GM18507 (cell line): Measurements from ENCODE around the gene CEACAM4.
"Not testable (repeated sequence)": the region's sequence is repeated elsewhere in the genome, so short reads cannot be mapped to it uniquely, and the experiment has no call there.

Source experiments
- DNase-seq: peaks from one replicate; pipeline ENCODE4 v3.0.0; 2011; ENCODE audit warnings: low read depth; ENCODE audit not compliant: insufficient read length; ENCODE audit errors: extremely low spot score
- FAIRE-seq: peaks from 2 replicates; lab custom pipeline; 2011; peaks lifted over from hg19 to GRCh38; lab: Jason Lieb, UNC

CEACAM4 gene

DNA sequence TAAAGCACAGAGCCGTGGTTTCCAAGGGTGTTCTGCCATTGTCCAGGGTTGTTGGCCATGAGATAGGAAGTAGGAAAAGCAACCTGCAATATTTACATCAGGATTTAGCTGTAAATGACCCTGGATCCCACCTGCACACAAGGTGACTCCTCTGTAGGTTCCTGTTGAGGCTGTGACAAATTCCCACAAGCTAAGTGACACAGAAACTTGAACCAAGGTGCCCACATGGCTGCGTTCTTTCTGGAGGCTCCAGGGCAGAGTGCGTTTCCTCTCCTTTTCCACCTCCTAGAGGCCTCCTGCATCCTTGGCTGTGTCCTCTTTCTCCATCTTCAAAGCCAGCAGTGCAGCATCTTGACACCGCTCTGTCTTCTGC, 39.0 kb downstream of the CEACAM4 start:
- FAIRE-seq (no peak), DNase-seq (no peak)

DNA sequence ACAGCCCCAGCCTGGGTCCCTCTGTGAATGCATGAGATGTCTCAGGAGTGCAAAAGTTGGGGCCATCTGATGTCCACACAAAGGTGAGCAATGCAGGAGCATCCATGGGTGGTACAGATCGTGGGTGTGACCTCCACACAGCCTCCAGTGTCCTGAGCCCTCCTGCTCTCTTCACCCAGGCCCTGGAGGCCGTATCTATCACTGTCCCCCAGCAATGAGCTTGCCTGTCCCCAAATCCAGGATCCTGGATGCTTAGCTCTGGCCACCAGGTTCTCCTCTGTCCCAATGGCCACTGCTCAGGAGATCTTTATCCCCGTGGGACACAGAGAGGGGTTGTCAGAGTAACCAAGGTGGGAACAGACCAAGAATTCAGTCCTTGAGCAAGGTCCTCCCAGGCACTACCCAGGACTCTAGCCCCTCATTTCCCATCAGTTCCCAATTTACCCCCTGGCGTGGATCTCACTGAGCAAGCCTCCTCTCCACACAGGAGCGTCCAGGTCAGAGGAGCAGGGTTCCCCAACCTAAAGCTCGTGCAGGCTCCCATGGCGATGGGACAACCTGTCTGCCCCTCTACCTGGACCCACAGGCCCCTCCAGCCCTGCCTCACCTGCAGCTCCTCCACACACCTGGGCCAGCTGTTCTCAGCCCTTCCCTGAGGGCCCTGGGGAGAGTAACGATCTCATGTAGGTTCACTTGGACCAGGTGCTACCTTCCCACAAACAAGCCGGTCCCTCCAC, 39.6 kb downstream of the CEACAM4 start:
- DNase-seq: no peak
- FAIRE-seq: no peak

DNA sequence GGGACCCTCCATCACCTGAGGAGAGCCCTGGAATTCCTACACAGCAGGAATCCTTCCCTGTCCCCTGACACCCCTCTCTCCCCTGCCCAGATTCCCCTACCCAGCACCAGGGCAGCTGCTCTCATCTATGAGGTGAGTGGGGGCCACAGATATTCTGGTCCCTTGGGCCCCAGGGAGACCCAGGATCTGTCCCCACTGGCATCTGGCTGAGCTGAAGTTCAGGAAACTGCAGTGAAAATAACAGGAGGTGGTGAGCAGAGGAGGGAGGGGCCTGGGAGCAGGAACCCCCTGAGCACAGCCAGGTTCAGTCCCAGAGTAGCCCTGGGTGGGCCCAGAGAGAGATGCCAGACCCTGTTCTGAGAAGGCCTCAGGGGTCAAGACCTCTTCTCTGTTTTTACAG, 40.8 kb downstream of the CEACAM4 start:
- FAIRE-seq: no peak

DNA sequence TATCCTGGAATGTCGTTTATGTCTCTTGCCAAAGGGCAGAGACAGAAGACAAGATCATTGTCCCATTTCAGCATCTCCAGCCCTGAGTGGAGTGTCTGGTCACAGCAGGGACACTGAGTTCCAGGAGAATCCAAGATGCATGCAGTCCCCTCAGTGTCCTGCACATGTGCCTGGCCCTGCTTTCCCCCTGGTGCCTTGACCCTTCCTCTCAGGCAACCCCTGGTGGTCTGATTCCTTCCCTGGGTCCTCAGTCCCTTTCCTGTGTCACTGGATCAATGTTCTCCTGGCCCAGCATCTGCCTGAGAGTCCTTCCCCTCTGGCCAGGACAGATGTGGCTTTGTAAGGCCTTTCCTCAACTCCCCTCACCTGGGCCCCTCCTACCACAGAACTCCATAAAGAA, 41.9 kb downstream of the CEACAM4 start:
- no peak for FAIRE-seq
- DNase-seq: no peak

More for the DNA sequence above, 40.8 kb downstream of the CEACAM4 start:
- no peak for DNase-seq

DNA sequence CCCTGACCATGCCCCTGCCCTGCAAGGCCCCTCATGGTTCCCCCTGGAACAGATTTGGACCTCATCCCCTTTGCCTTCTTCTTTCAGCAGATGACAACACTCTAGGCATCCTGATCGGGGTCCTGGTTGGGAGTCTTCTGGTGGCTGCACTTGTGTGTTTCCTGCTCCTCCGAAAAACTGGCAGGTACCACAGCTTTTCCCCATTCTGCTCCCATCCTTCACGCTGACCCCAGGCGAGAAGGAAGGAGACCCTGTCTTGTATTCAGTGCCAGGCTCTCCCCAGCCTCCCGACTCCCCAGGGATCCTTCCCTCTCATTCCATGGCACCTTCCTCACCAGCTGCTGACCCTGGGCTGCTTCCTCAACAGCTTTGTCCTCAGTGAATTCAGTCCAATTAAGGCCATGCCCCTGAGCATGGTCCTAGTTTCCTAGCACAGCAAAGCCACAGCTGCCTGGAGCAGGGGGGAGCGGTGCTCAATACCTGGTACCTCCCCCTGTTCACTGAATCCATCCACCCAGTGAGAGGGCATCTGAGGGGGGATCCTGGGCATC, 42.5 kb downstream of the CEACAM4 start:
- FAIRE-seq (no peak), DNase-seq (no peak)

DNA sequence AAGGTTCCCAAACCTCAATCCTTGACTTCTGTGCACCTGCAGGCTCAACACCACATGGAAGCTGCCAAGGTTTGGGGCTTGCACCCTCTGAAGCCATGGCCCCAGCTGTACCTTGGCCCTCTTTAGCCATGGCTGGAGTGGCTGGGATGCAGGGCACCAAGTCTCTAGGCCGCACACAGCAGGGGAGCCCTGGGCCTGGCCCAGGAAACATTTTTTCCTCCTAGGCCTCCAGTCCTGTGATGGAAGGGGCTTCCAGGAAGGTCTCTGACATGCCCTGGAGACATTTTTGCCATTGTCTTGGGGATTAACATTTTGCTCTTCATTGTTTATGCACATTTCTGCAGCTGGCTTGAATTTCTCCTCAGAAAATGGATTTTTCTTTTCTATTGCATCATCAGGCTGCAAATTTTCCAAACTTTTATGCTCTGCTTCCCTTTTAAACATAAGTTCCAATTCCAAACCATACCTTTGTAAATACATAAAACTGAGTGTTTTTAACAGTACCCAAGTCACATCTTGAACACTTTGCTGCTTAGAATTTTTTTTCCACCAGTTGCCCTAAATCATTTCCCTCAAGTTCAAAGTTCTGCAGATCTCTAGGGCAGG, 44.2 kb downstream of the CEACAM4 start:
- not testable (repeated sequence) for DNase-seq, FAIRE-seq

DNA sequence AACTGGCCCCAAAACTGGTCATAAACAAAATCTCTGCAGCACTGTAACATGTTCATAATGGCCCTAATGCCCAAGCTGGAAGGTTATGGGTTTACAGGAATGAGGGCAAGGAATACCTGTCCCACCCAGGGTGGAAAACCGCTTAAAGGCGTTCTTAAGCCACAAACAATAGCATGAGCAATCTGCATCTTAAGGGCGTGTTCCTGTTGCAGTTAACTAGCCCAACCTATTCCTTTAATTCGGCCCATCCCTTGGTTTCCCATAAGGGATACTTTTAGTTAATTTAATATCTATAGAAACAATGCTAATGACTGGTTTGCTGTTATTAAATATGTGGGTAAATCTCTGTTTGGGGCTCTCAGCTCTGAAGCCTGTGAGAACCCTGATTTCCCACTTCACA, 45.8 kb downstream of the CEACAM4 start:
- FAIRE-seq, DNase-seq: not testable (repeated sequence)

DNA sequence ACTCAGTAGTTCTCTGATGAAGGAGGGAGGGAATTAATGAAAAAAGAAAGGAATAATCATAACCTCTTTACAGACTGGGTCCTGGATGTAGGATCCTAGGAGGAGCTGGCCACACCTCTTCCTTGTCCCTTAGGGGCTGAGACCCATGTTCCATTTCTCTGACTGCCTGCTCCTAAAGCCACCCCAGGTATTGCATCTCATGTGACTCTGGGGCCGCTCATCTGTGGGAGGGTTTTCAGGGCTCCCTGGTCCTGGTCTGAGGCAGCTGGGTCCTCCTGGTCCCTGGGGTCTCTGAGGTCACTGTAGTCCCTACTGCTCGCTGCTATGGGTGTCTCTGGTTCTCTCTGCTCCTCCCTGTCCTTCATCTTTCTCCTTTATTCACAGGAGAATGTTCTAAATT, 48.0 kb downstream of the CEACAM4 start:
- DNase-seq: no peak
- FAIRE-seq: no peak

DNA sequence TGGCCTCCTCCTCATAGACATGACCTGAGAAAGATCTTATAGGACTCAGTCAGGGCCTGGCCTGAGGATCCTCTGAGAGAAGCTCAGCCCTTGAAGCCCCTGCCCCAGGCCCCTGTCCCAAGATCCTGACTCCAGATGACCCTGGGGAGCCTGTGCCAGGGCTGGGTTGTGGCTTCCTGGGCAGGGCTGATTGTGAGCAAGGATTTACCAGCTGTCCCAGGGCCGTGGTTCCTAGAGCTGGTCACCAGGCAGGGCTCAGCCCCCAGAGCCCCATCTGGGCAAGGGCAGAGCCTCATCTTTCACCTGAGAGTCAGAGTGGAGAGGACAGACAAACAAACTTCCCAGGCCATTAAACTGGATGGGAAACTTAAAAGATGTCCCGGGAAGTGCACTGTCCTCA, 49.0 kb downstream of the CEACAM4 start:
- FAIRE-seq (no peak), DNase-seq (no peak)

DNA sequence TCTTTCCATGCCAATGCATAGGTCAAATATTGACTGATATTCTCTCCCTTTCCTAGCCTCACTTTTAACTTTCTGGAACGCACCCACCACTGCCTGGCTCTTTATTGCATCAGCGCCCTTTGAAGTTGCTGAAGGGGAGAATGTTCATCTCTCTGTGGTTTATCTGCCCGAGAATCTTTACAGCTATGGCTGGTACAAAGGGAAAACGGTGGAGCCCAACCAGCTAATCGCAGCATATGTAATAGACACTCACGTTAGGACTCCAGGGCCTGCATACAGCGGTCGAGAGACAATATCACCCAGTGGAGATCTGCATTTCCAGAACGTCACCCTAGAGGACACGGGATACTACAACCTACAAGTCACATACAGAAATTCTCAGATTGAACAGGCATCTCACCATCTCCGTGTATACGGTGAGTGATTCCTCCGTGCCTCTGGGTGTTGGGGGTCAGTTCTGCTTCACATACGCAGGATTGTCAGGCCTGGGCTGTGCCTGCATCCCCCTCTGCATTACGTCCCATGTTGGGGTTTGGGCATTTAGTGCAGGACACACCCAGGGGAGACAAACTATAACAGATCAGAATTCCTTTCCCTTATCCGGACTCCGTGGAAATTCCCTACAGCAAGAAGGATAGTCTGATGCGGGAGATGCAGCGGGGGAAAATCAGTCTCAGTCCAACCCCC, 49.6 kb downstream of the CEACAM4 start:
- FAIRE-seq: no peak
- DNase-seq: no peak

DNA sequence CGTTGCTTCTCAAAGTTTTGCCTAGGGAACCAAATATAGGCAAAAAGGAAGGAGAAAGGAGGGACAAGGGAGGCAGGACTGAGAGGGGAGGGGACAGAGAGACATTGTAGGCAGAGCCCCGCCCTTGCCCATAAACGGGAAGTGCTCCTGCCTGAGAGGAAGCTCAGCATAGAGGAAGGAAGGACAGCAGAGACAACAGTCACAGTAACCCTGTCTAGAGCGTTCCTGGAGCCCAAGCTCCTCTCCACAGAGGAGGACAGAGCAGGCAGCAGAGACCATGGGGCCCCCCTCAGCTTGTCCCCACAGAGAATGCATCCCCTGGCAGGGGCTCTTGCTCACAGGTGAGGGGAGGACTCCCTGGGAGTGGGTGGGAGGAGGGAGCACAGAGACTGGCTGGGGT, 50.9 kb downstream of the CEACAM4 start, which contains the start of gene CEACAM21:
Gene CEACAM21 (plus strand): TSS at position 169 of the 400 bp plus-strand sequence. CDS start 109 bp downstream, at position 278.
- FAIRE-seq: peak; percentile 99
- DNase-seq: peak; percentile 39

DNA sequence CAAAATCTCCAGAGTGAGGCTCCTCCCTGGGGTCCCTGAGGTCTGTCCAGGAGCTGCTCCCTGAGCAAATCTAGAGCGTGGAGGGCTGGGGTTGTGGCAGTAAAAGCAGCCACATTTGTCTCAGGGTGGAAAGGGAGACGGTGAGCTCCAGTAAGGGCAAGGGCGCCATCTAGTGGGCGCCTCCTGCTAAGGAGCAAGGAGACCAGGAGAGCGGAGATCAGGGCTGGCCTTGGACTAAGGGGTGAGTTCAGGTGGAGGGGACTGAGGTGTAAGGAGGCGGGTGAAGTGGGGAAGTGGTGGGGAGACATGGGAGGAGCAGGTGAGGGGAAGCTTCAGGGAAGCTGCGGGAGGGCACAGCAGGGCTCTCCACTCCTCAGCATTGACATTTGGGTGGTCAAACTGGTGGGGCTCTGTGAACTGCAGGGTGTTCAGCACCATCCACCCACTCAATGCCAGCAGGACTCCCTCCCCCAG, 56.2 kb downstream of the CEACAM4 start:
- DNase-seq (peak; percentile 45), FAIRE-seq (peak; percentile 94)

DNA sequence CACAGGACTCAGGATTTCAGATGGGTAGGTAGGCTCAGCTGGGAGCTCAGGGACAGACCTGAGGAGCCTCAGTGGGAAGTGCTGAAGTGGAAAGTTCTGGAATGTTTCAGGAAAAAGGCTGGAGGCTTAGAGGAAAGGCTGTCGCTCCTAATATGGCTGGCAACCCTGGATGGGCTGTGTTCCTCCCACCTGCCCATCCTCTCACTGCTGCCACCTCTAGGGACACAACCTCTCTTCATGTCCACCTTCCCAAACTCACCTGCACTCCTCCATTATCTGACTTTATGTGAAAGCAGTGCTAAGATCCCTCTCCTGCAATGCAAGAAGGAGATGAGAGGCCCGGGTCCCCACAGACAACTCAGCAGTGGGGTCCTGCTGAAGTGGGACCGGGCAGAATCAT, 56.7 kb downstream of the CEACAM4 start:
- FAIRE-seq: no peak
- no peak for DNase-seq

DNA sequence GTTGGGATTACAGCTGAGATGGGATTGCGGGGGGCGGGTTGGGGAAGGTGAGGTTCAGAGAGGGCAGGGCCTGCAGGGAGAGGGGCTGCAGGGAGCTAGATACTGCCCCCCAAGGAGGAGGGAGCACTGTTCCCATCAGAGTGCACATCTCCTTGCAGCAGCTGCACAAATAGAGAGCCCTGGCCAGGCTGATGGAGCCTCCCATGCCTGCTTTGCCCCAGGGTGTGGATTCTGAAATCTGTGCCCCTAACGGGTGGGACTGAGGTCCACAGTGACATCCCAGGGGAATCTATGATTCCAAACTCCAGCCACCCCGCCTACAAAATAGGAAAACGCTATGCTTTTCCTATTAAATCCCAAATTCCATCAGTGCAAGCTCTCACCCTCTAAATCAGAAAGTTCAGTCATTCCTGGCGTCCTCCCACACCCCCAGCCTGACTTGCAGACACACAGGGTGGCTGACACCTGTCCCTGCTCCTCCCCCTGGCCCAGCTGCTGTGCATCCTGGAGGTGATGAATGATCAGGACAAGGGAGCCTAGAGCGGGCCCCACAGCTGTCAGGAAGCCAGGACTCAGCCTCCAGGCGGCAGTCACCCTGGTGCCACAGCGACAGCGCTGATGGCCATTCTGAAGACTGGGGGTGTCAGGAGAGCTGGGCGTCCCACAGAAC, 57.3 kb downstream of the CEACAM4 start:
- FAIRE-seq (no peak), DNase-seq (no peak)
